Mucosa of gallbladder (tissue), 1 donor: ENCODE measurements around the gene PNKD. TPM values are rescaled to one million over a fixed set of nuclear protein-coding genes. Genes with fewer than 3 reads are reported as not detected.

ENCODE experiments used
- DNase-seq: peaks from one replicate; pipeline ENCODE4 v3.0.0-alpha.2; 2020; ENCODE audit warnings: low spot score
- total RNA-seq: library from RNA; stranded (reverse); gene quantifications from one replicate; pipeline ENCODE4 v1.2.1, GENCODE V29; 2021
- donor health status: DM: no; HTN: no; CAD: no.

Gene PNKD
- total RNA-seq, 1 donor from 2014 or later: 154 TPM

GRCh38 chr2:218317835-218318234, 47.5 kb downstream of the PNKD start:
- DNase-seq: no peak

GRCh38 chr2:218318241-218318640, 47.9 kb downstream of the PNKD start:
- DNase-seq: no peak

- DNase-seq: no peak
Measured at GRCh38 chr2:218319813-218320365, 49.6 kb downstream of the PNKD start.

- DNase-seq: no peak
Measured at GRCh38 chr2:218320704-218321336, 50.5 kb downstream of the PNKD start.

GRCh38 chr2:218322768-218323525, 52.6 kb downstream of the PNKD start:
- DNase-seq: peak; percentile 90

- no peak for DNase-seq
Measured at GRCh38 chr2:218323526-218324472, 53.5 kb downstream of the PNKD start.

GRCh38 chr2:218325566-218326160, 55.3 kb downstream of the PNKD start:
- no peak for DNase-seq

- DNase-seq: no peak
Measured at GRCh38 chr2:218326315-218326714, 56.0 kb downstream of the PNKD start.

GRCh38 chr2:218327451-218328210, 57.3 kb downstream of the PNKD start:
- no peak for DNase-seq

GRCh38 chr2:218328294-218328693, 58.0 kb downstream of the PNKD start:
- DNase-seq: no peak

- no peak for DNase-seq
Measured at GRCh38 chr2:218329027-218329825, 58.9 kb downstream of the PNKD start.

GRCh38 chr2:218329826-218330593, 59.7 kb downstream of the PNKD start:
- no peak for DNase-seq

GRCh38 chr2:218331745-218332144, 61.4 kb downstream of the PNKD start:
- DNase-seq: no peak

- DNase-seq: no peak
Measured at GRCh38 chr2:218332288-218332687, 62.0 kb downstream of the PNKD start.

- no peak for DNase-seq
Measured at GRCh38 chr2:218332920-218333645, 62.8 kb downstream of the PNKD start.

- no peak for DNase-seq
Measured at GRCh38 chr2:218334531-218334930, 64.2 kb downstream of the PNKD start.

GRCh38 chr2:218340656-218341055, 70.3 kb downstream of the PNKD start:
- DNase-seq: no peak

GRCh38 chr2:218341381-218341780, 71.1 kb downstream of the PNKD start:
- no peak for DNase-seq

GRCh38 chr2:218342837-218343236, 72.5 kb downstream of the PNKD start:
- DNase-seq: no peak
